ENCODE results near the gene CD2BP2.
A peak's percentile ranks its signal among the peaks of the same experiment; 100 is the strongest.
"Not testable (repeated sequence)": the region's sequence is repeated elsewhere in the genome, so short reads cannot be mapped to it uniquely, and the experiment has no call there.

CD2BP2 gene

GRCh38 chr16:30355144-30355953, at the start of gene CD2BP2:
Gene CD2BP2 (minus strand): TSS chr16:30355308. CDS start chr16:30354681, 627 bp downstream.
- peak; percentile 100 for DNase-seq (ENCODE audit: low read depth)

DNA sequence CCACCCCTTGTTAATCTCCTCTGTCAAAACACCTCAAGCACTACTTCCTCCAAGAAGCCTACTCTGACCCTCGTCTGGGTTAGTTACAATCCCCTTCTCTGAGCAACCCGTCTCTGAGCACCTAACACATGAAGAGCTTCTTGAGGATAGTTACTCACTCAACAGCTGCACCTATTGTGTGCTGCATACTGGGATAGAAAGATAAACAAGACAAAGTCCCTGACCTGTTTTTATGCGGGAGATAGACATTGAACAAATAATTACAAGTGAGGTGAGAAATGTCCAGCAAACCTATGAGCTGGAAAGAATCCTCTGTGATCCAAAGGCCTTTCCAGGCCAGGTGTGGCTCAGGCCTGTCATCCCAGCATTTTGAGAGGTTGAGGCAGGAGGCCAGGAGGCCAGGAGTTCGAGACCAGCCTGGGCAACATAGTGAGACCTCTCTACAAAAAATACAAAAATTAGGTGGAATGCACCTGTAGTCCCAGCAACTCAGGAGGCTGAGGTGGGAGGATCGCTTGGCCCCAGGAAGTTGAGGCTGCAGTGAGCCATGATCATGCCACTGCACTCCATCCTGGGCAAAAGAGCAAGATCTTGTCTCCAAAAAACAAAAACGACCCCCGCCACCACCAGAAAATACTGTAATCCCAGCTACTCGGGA, 46.8 kb upstream of the CD2BP2 start:
- no peak for DNase-seq (ENCODE audit: low read depth)

DNA sequence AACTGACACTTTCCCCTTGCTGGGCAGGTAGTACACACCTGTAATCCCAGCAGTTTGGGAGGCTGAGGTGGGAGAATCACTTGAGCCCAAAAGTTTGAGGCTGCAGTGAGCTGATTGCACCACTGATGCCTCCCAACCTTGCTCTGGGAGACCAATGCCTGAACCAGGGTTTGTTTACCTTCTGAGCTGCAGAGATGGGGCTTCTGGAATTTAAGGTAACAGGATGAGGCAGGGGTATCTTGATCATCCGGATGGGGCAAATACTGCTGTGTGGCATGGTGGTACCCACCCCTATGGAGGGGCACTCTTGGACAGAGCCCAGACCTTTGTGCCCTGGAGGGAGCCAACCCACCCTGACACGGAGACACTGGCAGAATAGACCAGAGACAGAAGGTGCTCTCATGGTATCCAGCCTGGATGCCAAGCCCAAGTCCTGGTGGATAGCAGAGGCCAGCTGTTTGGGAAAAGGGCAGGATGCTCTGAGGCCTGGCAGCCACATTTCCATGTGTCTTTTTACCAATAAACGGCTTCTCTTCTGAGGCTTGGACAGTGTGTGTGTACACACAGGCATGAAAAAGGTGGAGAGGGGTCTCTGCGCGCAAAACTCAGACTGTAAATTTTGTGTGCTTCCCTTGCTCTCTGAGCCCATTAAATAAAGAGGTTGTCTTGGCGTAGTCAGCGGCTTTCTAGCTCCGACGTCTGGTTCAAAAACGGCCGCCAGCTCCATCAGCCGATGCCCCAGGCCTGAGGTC, 44.5 kb upstream of the CD2BP2 start:
- DNase-seq (ENCODE audit: low read depth), result no peak

- DNase-seq (ENCODE audit: low read depth), result no peak
Observed at GRCh38 chr16:30398661-30399434, 43.7 kb upstream of the CD2BP2 start.

DNA sequence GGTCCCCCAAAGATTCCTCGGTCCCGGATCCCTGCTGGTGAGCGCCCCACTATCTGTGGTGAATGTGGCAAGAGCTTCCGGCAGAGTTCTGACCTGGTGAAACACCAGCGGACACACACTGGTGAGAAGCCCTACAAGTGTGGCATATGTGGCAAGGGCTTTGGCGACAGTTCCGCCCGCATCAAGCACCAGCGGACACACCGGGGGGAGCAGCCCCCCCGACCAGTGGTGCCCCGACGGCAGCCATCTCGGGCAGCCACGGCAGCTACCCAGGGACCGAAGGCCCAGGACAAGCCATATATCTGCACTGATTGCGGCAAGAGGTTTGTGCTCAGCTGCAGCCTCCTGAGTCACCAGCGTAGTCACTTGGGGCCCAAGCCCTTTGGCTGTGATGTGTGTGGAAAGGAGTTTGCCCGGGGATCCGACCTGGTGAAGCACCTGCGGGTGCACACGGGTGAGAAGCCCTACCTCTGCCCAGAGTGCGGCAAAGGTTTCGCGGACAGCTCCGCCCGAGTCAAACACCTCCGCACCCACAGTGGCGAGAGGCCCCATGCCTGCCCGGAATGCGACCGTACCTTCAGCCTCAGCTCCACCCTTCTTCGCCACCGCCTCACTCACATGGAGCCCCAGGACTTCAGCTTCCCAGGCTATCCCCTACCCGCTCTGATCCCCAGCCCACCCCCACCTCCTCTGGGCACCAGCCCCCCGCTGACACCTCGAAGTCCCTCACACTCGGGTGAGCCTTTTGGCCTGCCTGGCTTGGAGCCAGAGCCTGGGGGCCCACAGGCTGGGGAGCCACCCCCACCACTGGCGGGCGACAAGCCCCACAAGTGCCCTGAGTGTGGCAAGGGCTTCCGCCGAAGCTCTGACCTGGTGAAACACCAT, 42.9 kb upstream of the CD2BP2 start:
- DNase-seq (ENCODE audit: low read depth), result no peak

- no peak for DNase-seq (ENCODE audit: low read depth)
Observed at GRCh38 chr16:30397056-30397455, 41.9 kb upstream of the CD2BP2 start.

- DNase-seq (ENCODE audit: low read depth), result not testable (repeated sequence)
Observed at GRCh38 chr16:30396627-30397026, 41.5 kb upstream of the CD2BP2 start.

DNA sequence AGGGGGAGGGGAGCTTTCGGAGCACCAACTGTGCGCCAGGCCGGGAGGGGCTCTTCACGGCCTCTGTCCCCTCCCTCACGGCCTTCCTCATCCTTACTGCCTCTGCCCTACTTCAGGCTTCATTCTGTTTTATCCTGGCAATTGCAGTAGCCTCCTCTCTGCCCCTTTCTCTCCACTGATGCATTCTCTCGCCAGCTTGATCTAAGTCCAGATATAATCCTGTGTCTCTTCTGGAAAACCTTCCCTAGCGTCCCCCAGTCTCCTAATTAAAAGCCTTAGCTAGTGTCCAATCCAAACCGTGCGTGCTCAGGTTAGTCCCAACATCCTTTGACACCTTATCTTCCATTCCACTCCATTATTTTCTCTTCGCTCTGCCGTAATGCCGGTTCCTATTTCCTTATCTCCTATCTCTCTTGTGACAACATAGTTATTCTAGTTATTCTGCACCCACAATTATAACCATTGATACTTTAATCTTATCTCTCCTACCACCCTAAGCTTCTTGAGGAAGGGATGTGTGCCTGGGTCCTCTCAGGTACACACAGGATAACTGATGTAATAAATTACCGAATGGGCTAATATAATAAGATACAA, 41.0 kb upstream of the CD2BP2 start:
- no peak for DNase-seq (ENCODE audit: low read depth)

GRCh38 chr16:30395155-30395991, 40.3 kb upstream of the CD2BP2 start, which contains the start of gene ZNF48:
Gene ZNF48 (plus strand): TSS chr16:30395420. CDS start chr16:30395795, 375 bp downstream.
- DNase-seq (ENCODE audit: low read depth), result peak; percentile 92

GRCh38 chr16:30394592-30395154, 39.6 kb upstream of the CD2BP2 start:
- DNase-seq (ENCODE audit: low read depth), result peak; percentile 33

DNA sequence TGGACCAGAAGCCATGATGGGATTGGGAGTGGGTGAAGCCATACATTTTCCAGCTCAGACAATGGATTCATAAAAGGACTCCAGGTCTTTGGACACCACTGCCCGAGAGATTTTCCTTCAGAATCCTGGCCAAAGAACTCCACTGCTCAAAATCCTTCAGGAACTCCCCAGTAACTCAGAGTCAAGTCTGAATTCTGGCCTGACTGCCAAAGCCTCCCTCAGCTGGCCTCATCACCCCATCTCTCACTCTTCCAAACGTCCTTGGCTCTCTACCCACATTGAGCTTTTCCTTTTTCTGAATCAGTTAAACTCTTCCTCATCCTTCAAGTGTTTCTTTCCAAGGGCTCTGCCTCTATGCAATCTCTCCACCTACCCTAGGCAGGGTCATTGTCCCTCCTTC, 28.4 kb upstream of the CD2BP2 start:
- DNase-seq (ENCODE audit: low read depth), result no peak

DNA sequence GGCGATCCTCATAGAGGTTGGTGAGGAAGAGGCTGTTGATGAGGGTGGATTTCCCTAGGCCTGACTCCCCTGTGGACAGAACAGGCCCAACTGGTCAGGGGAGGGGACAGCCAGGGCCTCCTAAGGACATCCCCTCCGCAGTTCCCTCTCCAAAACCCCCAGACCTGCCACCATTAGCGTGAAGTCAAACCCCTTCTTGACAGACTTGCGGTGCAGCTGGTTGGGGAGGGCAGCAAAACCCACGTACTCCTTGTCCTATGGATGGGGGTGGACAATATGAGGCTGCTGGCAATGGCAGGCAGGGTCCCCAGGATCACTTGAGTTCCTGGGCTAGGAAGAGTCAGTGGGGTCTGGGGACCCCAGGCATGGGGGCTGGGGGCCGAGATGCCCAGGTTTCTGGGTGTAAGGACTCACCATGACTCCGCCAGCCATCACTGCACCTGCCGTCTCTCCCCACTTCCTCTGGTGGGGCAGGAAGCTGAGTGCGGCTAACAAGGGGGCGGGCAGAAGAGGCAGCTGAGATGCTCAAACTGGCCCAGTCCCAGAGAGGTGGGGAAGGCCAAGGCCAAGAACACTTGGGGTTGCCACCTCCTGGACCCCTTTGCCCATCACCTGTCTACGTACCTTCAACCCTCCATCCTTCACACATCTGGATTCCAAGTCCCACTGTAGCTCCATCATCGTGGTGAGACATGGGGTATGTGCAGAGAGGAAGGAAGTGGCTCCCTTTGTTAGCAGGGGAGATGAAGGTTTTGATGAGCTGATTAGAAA, 27.2 kb upstream of the CD2BP2 start, which contains the start of gene SEPTIN1:
Gene SEPTIN1, minus strand, starts transcription at position 451 of the 771 bp plus-strand sequence. Its CDS starts 19 bp downstream, at position 432.
- DNase-seq (ENCODE audit: low read depth), result no peak

DNA sequence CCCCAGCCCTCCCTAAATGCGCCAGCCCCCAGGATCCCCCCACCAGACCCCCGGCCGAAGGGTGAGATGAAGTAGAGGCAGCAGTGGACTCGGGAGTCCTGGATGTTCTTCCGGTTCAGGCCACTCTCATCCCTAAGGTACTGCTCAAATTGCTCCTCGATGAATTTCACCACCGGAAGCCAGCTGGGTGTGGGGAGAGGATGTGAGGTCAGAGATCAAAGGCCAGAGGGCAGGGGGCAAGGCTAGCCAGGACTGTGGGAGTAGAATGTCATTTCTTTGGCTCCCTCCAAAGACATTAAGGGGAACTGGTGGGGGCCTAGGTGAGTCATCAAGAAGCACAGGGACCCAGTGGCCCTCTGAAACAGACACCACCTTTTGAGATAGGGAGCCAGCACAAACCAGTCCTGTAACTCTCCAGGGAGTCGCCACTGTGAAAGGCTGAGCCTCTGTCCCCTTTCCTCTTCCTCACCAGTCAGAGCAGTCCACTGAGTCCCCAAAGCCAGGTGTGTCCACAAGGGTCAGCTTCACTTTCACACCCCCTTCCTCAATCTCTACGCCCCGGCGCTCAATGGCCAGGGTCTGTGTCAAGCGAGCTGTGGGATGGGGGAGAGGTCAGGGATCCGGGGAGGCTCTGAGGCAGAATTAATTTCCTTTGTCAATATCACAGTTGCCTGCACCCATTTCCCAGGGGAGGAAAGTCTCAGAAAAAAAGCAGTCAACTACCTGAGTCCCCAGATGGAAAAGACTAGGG, 26.4 kb upstream of the CD2BP2 start:
- DNase-seq (ENCODE audit: low read depth), result no peak

- no peak for DNase-seq (ENCODE audit: low read depth)
Observed at GRCh38 chr16:30380803-30381208, 25.7 kb upstream of the CD2BP2 start.

- DNase-seq (ENCODE audit: low read depth), result no peak
Observed at GRCh38 chr16:30380072-30380802, 25.1 kb upstream of the CD2BP2 start.

DNA sequence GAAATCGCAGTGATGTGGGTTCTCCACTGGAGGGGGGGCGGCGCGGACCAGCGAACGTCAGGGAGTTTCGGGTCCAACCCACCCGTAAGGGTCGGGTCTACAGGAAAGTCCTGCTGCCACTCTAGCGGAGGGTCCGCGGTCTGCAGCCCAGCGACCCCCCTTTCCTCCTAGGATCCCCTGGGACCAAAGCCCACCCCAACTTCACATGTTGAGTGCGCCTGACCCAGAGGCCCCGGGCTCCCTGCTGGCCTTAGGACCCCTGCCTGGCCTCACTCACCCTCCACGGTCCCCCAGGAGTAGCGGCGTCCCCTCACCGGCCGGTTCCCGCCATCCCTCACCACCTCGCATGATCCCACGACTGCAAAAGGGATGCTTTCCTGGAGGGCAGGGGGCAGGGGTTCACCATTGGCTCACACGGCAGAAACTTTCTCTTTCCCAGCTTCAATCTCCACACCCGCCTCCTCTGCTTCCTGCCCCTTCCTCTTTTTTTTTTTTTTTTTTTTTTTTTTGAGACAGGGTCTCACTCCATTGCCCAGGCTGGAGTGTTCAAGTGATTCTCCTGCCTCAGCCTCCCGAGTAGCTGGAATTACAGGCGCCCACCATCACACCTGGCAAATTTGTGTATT, 24.2 kb upstream of the CD2BP2 start:
- DNase-seq (ENCODE audit: low read depth), result no peak

Measured in iris pigment epithelial cell (primary cell).